Measurements from ENCODE around the gene DEF6. TPM values are rescaled to one million over a fixed set of nuclear protein-coding genes. Genes with fewer than 3 reads are reported as not detected.

DEF6 gene
- total and polyA plus RNA-seq, 2 of the 13 experiments (the other 11 are each of a cell fraction or from before 2014, with no cell fraction given): 5.2 to 10.0 TPM

DNA sequence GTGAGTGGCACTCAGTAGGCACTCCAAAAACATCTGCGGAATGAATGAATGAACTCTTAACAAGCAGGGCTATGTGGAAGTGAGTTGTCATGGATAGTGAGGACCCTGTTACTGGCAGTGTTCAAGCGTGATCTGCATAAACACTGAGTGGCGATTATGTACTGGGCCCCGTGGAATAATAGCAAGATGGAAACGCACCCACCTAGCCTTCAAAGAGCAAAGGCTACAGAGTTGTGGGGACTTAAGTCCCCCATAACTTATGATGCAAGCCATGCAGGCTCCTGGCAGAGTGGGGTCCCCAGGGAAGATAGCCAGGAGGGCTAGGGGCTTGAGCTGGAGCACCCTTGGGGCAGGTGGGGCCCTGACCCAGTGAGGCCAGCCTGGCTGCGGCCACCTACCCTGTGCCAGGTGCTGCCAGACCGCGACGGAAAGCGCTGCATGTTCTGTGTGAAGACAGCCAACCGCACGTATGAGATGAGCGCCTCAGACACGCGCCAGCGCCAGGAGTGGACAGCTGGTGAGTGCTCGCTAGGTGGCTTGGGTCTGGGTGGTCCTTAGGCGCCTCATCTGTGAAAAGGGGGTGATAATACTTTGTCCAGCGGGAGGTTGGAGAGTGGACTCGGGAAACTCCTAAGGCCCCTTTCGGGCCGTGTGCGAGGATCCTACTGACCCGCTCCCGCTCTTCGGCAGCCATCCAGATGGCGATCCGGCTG lies 20.0 kb downstream of the DEF6 start (continued):
- TF ChIP-seq, protein P1, sequence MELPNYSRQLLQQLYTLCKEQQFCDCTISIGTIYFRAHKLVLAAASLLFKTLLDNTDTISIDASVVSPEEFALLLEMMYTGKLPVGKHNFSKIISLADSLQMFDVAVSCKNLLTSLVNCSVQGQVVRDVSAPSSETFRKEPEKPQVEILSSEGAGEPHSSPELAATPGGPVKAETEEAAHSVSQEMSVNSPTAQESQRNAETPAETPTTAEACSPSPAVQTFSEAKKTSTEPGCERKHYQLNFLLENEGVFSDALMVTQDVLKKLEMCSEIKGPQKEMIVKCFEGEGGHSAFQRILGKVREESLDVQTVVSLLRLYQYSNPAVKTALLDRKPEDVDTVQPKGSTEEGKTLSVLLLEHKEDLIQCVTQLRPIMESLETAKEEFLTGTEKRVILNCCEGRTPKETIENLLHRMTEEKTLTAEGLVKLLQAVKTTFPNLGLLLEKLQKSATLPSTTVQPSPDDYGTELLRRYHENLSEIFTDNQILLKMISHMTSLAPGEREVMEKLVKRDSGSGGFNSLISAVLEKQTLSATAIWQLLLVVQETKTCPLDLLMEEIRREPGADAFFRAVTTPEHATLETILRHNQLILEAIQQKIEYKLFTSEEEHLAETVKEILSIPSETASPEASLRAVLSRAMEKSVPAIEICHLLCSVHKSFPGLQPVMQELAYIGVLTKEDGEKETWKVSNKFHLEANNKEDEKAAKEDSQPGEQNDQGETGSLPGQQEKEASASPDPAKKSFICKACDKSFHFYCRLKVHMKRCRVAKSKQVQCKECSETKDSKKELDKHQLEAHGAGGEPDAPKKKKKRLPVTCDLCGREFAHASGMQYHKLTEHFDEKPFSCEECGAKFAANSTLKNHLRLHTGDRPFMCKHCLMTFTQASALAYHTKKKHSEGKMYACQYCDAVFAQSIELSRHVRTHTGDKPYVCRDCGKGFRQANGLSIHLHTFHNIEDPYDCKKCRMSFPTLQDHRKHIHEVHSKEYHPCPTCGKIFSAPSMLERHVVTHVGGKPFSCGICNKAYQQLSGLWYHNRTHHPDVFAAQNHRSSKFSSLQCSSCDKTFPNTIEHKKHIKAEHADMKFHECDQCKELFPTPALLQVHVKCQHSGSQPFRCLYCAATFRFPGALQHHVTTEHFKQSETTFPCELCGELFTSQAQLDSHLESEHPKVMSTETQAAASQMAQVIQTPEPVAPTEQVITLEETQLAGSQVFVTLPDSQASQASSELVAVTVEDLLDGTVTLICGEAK (IDR thresholded peaks at IDR 0.05): no peak
- TF ChIP-seq, protein P1 (CRISPR knock-in tag; IDR thresholded peaks at IDR 0.05): peak; percentile 49; the same call in 1 of the 2 replicates
- no peak for TF ChIP-seq SP2 (CRISPR knock-in tag; IDR thresholded peaks at IDR 0.05)
- TF ChIP-seq SOX6 (IDR thresholded peaks at IDR 0.05): no peak
- TF ChIP-seq SOX6 (CRISPR knock-in tag; IDR thresholded peaks at IDR 0.05): peak; percentile 15; the same call in 1 of the 2 replicates
- no peak for TF ChIP-seq SMC3 (IDR thresholded peaks at IDR 0.05; ENCODE audit: low read length)
- TF ChIP-seq ELF4 (CRISPR knock-in tag; IDR thresholded peaks at IDR 0.05; ENCODE audit: borderline replicate concordance): no peak
- TF ChIP-seq, protein P2, sequence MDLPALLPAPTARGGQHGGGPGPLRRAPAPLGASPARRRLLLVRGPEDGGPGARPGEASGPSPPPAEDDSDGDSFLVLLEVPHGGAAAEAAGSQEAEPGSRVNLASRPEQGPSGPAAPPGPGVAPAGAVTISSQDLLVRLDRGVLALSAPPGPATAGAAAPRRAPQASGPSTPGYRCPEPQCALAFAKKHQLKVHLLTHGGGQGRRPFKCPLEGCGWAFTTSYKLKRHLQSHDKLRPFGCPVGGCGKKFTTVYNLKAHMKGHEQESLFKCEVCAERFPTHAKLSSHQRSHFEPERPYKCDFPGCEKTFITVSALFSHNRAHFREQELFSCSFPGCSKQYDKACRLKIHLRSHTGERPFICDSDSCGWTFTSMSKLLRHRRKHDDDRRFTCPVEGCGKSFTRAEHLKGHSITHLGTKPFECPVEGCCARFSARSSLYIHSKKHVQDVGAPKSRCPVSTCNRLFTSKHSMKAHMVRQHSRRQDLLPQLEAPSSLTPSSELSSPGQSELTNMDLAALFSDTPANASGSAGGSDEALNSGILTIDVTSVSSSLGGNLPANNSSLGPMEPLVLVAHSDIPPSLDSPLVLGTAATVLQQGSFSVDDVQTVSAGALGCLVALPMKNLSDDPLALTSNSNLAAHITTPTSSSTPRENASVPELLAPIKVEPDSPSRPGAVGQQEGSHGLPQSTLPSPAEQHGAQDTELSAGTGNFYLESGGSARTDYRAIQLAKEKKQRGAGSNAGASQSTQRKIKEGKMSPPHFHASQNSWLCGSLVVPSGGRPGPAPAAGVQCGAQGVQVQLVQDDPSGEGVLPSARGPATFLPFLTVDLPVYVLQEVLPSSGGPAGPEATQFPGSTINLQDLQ (CRISPR knock-in tag; IDR thresholded peaks at IDR 0.05): peak; percentile 78
- TF ChIP-seq ZFYVE20 (CRISPR knock-in tag; IDR thresholded peaks at IDR 0.05; ENCODE audit: borderline replicate concordance, low read depth): 0 out of 2 replicates have a peak, but pooled peaks have one; percentile 63
- TF ChIP-seq MEIS1 (CRISPR knock-in tag; IDR thresholded peaks at IDR 0.05; ENCODE audit: borderline replicate concordance): peak; percentile 41; the same call in 1 of the 2 replicates
- peak; percentile 53 for TF ChIP-seq ZNF883 (CRISPR knock-in tag; IDR thresholded peaks at IDR 0.05; ENCODE audit: not compliant biosample characterization)
- 0 out of 2 replicates have a peak, but pooled peaks have one; percentile 10 for TF ChIP-seq ZBTB7B (CRISPR knock-in tag; IDR thresholded peaks at IDR 0.05)
- 0 out of 2 replicates have a peak, but pooled peaks have one; percentile 92 for TF ChIP-seq CAMTA2 (CRISPR knock-in tag; IDR thresholded peaks at IDR 0.05; ENCODE audit: borderline replicate concordance)
- TF ChIP-seq, protein P3, sequence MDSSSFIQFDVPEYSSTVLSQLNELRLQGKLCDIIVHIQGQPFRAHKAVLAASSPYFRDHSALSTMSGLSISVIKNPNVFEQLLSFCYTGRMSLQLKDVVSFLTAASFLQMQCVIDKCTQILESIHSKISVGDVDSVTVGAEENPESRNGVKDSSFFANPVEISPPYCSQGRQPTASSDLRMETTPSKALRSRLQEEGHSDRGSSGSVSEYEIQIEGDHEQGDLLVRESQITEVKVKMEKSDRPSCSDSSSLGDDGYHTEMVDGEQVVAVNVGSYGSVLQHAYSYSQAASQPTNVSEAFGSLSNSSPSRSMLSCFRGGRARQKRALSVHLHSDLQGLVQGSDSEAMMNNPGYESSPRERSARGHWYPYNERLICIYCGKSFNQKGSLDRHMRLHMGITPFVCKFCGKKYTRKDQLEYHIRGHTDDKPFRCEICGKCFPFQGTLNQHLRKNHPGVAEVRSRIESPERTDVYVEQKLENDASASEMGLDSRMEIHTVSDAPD (CRISPR knock-in tag; IDR thresholded peaks at IDR 0.05): peak; percentile 15; the same call in 1 of the 2 replicates
- TF ChIP-seq RCOR2 (CRISPR knock-in tag; IDR thresholded peaks at IDR 0.05): 0 out of 2 replicates have a peak, but pooled peaks have one; percentile 6
- TF ChIP-seq CHCHD3 (CRISPR knock-in tag; IDR thresholded peaks at IDR 0.05): peak; percentile 48; the same call in 1 of the 2 replicates

Data from HepG2 (cell line).